ENCODE data around the gene LIMCH1.
"Not testable (repeated sequence)": the region's sequence is repeated elsewhere in the genome, so short reads cannot be mapped to it uniquely, and the experiment has no call there.

The LIMCH1 gene, protein sequence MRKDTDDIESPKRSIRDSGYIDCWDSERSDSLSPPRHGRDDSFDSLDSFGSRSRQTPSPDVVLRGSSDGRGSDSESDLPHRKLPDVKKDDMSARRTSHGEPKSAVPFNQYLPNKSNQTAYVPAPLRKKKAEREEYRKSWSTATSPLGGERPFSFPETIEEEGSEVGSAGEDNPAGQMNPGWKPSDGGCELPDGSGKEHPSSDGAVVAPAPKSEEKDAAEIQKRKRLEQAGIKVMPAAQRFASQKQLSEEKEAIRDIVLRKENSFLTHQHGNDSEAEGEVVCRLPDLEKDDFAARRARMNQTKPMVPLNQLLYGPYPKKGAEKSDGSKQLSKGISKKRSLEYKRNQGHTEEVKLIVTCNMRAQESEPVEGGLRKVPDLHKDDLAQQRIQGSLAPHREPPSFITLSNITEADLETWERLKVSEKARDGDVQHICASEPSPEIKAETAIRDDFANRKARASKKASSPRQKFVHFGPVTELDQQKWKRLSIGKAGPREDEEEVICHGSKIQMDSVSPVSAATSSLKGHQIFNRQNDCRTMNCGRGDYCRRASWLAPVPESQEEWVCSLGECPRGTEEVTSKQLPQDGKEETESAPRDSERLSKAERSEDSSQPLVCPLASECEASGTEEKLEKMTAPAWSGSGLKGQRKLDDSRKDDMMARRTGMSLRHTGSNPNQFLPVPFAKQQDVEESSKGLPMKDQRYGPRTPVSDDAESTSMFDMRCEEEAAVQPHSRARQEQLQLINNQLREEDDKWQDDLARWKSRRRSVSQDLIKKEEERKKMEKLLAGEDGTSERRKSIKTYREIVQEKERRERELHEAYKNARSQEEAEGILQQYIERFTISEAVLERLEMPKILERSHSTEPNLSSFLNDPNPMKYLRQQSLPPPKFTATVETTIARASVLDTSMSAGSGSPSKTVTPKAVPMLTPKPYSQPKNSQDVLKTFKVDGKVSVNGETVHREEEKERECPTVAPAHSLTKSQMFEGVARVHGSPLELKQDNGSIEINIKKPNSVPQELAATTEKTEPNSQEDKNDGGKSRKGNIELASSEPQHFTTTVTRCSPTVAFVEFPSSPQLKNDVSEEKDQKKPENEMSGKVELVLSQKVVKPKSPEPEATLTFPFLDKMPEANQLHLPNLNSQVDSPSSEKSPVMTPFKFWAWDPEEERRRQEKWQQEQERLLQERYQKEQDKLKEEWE (N-terminal part only)

DNA sequence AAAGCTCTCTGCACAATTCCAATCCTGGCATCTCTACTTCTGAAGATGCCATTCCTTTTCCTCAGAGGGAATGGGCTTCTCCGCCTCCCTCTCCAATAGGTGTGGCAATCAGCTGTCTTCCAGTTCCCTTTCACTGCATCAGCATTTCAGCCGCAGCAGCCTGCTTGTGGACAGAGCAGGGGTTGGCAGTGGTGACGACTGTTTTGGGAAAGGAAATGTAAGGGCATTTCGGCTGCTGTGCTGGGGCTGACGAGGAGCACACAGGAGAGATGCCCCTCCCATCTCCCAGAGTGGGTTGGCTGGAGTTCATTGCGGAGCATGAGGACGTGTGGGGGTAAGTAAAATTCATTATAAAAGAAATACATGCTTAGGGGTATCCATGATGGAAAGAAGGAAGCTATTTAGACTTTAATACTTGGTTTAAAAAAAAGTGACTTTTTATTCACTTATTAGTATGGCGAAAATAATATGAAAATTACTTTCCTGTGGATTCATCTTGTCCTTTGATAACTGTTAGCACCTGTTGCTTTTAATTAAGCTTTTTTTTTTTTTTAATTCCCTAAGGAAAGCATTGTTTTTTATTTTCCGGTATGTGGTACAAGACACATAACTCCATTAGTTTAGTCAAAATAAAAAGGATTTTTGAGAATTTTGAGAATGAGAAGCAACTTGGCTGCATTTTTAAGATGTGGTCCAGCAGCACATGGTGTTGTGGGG, at the start of gene LIMCH1:
TSS of gene LIMCH1 (plus strand) at position 141 of the 717 bp plus-strand sequence. CDS start 67,839 bp downstream, outside the sequence.
- DNase-seq (ENCODE audit: insufficient read length, low spot score) = no peak
- FAIRE-seq = no peak

DNA sequence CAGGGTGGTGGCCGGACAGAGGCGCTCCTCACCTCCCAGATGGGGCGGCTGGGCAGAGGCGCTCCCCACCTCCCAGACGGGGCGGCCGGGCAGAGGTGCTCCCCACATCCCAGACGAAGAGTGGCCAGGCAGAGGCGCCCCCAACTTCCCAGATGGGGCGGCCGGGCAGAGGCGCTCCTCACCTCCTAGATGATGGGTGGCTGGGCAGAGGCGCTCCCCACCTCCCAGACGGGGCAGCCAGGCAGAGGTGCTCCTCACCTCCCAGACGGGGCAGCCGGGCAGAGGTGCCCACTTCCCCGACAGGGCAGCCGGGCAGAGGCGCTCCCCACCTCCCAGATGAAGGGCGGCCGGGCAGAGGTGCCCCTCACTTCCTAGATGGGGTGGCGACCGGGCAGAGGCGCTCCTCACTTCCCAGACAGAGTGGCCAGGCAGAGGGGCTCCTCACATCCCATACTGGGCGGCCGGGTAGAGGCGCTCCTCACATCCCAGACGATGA, 46.8 kb upstream of the LIMCH1 start:
- DNase-seq (ENCODE audit: insufficient read length, low spot score); FAIRE-seq: not testable (repeated sequence)

DNA sequence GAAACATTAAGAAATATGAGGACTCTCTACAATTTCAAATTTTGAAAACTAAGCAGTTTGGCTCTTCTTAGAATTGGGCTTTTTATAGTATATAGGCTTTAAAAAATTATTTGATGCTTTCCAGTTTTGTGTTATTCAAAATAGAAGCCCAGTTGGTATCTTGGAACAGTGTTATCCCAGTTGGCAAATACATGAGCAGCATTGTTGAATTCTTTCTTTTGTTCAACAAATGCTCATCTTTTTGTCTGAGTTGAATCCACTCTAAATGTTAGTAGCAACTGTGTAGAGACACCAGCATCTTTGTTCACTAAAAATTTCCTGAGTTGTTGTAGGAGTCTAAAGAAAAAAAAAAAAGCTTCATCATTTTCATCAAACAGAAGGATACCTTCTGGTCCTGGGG, 41.0 kb upstream of the LIMCH1 start:
- no peak for FAIRE-seq

DNA sequence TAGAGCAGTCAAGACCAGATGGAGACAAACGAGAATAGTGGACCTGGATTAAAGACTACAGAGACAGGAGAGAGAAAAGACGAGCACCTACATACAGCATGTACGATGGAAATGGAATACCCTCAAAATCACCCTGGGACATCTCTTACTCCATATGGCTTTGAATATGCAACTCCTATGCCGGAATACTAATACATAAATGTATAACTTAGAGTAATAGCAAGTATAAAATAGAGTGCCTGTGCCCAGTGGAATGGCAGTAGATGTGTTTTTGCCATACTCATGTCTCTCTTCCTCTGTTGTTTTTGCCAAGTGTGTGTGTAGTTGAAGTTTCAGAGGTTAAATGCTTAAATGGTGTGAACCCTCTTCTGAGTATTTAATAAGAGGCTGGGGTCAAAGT, 39.8 kb upstream of the LIMCH1 start:
- DNase-seq (ENCODE audit: insufficient read length, low spot score) = no peak
- FAIRE-seq = no peak

More for the DNA sequence above, 41.0 kb upstream of the LIMCH1 start:
- DNase-seq (ENCODE audit: insufficient read length, low spot score) = no peak

DNA sequence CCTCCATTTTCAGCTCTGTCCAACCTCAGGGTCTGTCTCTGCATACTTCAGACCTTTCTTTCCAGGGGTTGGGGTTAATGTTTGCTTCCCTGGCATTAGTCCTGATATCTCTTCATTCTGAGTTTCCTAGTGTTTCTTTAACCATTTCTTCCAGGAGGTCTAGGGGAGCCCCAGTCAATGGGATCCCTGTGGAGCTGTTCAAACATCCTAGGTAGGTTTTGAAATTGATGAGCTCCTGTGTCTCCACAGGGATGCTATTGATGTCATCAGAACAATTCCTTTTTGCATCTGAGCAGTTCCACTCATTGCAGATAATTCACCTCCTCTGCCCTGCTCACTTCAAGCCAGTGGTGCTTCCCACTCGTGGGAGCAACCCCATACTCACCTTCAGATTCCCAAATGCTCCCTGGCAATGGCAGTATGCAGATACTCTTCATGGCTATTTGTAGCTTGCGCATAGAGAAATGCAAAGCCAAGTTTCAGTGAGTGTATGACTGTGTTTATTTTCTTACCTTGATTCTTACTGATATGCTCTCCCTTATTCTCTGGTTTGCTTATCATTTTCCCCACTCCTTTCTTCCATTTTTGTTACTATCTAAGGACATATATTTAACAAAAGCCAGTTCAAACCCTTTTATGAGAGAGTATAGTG, 33.7 kb upstream of the LIMCH1 start:
- no peak for DNase-seq (ENCODE audit: insufficient read length, low spot score)
- no peak for FAIRE-seq

DNA sequence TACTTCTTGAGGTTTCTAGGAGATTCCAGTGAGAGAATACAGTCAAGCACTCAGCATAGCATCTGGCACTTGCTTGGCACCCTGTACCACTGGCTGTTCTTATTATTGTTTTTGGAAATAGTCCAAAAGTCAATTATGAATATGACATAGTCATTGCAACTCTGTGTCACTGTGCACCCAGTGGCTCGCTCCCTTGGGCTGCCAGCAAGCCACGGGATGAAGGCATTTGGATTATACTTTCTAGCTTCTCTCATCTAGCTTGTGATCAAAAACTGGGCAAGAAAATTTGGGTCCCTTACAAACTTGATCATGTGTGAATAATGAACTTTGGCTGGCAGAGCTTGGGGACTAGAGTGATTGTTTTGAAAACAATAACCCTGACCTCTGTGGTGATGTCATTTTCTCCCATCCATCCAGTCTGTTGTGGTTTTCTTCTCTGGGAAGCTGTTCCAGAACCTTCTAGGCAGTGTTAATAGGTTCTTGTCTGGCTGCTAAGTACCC, 32.7 kb upstream of the LIMCH1 start:
- DNase-seq (ENCODE audit: insufficient read length, low spot score) = no peak
- no peak for FAIRE-seq

DNA sequence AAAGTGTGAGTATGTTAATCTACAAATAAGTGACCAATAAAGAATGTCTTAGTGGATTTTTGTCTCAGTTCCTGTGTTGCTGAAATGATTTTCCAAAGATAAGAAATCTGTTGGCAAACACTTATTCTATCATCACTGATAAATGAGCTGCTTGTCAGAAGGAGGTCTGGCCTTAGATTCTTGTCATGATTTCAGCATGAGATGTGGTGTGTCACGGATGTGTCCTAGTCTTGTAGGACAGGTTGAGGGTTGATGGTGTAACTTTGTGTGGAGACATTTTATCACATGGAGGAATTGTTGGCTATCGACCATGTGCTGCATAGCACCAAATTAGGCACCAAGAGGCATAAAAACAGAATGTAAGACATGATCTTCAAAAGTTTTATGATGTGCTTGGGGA, 31.8 kb upstream of the LIMCH1 start:
- no peak for FAIRE-seq
- DNase-seq (ENCODE audit: insufficient read length, low spot score) = no peak

DNA sequence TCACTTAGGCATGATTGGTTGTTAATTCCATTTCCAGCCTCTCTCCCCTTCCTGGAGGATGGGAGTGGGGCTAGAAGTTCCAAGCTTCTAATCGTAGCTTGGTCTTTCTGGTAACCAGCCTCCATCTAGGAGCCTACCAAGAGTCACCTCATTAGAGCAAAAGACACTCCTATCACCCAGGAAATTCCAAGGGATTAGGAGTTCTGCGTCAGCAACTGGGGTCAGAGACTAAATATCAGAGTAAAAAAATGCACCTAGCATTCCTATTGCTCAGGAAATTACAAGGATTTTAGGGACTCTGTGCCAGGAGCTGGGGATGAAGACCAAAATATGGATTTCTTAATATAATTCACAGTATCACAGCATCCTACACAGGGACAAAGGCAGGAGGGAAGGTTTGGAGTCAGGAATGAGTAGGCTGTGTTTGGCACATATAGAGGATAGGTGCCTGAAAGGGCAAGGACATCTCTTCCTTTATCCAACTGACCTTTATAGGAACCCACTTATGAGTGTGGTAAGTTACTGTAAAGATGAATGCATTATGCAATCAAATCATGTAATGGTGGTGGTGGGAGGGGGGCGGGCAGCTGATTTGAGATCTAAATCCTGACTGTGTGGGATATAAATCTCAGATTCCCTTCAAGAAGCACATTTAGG, 30.5 kb upstream of the LIMCH1 start:
- FAIRE-seq = no peak
- no peak for DNase-seq (ENCODE audit: insufficient read length, low spot score)

DNA sequence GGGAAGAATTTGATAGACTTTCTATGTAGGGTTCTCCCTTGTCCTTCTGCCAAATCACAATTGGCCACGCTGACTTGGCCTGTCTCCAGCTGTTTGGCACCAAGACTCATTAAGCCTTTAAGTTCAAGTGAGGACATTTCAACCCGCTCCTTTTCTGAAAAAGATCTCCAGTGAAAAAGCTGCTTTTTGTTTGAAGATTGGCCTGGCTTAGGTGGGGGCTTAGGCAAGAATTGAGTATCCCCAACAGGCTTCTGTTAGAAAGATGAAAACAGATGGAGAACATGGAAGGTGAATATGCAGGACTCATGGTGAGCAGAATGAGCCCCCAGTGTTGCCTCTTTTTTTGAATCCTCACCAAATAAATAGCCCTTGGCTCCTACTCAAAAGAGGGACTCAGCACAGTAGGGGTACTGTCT, 28.5 kb upstream of the LIMCH1 start:
- no peak for DNase-seq (ENCODE audit: insufficient read length, low spot score)

DNA sequence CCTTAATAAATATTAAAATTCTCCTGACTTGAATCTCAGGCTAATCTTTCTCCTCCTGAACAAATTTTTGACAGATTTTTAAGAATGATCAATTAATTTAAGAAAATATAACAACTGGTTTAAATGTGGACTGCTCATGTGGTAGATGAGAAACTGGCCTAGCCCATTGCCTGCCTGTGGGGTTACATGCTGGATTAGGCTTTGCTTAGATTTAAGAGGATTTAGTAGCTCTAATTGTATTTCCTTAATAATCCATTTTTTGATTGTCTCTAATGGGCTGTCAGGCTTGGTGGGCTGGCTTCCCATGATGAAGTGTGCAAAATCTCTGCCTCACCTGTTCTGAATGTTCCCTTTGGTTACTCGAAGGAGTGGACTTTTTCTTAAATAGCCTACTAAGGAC, 27.8 kb upstream of the LIMCH1 start:
- no peak for DNase-seq (ENCODE audit: insufficient read length, low spot score)
- FAIRE-seq = no peak

More for the DNA sequence above, 28.5 kb upstream of the LIMCH1 start:
- FAIRE-seq = no peak

DNA sequence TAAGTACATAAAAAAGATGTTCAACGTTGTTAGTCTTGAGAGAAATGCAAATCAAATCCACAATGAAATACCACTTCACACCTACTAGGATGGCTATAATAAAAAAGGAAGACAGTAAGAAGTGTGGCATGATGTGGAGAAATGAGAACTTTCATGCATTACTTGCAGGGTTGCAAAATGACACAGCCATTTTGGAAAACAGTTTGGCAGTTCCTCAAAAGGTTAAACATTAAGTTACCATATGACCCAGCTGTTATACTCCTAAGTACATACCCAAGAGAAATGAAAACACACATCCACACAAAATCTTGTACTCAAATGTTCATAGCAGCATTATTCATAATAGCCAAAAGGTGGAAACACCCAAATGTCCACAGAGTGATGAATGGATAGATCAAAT, 25.8 kb upstream of the LIMCH1 start:
- DNase-seq (ENCODE audit: insufficient read length, low spot score) (no peak), FAIRE-seq (no peak)

DNA sequence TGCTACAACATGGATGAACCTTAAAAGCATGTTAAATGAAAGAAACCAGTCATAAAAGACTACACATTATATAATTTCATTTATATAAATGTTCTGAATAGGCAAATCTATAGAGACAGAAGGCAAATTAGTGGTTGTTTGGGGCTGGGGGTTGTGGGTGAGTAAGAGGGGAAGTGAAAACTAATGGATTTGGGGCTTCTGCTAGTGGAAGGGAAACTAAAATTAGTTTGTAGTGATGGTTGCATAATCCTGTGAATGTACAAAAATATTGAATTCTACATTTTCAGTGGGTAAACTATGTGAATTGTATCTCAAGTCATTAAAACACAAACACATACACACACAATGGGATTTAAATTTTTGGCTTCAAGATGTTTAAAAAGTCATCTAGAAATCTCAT, 25.4 kb upstream of the LIMCH1 start:
- FAIRE-seq = no peak
- DNase-seq (ENCODE audit: insufficient read length, low spot score) = no peak

DNA sequence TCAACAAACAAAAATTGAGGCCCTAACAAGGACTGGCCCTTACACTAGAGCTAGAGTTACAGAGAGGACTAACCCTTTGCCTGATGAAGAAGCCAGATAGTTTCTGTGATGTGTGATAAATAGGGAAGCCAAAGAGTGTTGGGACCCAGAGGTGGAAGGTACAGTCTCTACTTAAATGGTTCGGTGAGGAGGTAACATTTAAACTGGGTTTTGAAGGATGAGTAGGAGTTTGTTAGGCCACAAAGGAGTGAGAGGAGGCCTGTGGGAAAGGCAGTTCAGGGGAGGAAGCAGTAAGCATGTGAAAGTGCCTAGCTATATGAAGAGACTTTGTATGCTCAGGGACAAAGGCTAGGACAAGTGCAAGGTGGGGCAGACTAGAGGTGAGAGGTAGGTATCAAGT, 23.8 kb upstream of the LIMCH1 start:
- DNase-seq (ENCODE audit: insufficient read length, low spot score) = no peak
- FAIRE-seq = no peak

DNA sequence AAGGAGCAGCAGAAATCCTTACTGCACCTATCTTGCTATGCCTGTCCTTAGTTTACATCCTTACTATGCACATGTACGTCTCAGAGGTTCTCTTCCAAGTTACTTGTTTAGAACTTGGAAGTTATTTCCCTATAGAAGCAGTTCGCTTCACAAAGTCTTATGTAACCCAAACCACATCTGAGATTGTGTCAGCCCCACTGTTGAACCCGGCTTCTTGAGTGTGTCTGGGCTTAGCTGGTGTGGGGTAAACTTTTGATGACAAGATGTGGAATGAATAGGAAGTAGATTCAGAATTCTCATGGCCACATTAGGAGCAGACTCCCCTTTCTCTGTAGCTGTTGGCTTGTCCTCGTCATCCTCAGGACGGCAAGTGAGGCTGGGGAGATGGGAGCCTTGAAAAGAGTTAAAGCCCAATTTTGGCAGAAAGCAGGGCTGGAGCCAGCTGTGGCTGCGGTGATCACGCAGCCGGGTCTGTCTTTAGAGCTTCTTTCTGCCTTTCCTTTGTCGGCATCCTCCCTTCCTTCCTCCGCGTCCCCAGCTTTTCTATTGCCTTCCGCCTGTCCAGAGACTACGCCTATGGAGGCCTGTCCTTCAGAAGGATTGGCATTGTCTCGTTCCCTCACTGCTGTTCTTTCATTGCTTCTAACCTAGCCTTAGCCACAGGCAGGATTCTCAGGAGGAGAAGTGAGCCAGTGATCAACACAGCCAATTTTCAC, 23.0 kb upstream of the LIMCH1 start:
- DNase-seq (ENCODE audit: insufficient read length, low spot score) (no peak), FAIRE-seq (no peak)

DNA sequence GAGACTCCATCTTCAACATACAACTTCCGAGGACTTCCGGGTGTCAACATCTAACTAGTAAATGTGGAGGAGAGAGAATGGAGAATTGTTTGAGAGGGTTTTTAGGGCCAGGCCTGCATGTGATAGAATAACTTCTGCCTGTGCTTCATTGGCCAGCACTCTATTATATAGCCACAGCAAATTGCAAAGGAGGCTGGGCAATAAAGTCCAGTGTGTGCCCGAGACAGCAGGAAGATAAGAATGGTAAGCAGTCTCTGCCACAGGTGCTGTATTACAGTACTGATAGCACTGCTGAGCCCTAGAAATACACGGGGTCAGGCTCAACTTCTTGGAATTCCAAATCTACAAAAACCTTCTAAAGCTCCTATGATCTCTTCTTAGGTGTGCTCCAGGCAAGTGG, 20.8 kb upstream of the LIMCH1 start:
- FAIRE-seq (no peak), DNase-seq (ENCODE audit: insufficient read length, low spot score) (no peak)

DNA sequence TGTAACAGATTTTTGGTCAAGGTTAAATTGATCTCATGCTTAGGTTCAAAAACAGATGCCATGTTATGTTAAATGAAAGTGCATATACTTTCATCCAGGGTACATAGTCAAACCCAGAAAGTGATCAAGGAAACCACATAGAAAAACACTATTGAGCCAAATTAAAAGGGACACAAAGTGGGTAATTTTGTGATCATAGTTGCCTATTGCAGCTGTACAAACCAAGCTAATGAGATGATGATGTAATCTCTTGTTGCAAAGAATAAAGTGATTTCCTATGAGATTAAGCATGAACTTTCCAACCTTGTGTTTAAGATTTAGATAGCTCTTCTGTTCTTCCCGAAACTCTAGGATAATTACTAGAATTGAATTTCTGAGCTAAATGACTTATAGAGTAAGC, 20.2 kb upstream of the LIMCH1 start:
- FAIRE-seq = no peak
- no peak for DNase-seq (ENCODE audit: insufficient read length, low spot score)

DNA sequence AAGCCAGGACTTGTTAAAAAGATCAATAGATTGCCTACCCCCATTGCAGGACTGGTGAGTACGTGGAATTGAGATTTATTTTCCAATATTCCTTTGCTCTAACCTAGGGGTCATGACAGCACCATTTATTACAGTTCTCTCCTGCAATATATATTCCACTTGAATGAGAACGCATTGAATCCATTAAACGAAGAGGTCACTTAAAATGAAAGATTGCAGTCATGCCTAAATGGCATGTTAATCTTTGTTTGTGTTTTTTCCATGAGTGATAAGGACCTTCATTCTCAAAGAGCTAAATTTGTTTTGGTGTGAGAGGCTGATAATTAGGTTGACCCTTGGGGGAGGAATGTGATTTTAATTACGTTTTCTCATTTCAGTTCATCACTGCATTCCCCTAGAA, 13.5 kb upstream of the LIMCH1 start:
- DNase-seq (ENCODE audit: insufficient read length, low spot score) (no peak), FAIRE-seq (no peak)

DNA sequence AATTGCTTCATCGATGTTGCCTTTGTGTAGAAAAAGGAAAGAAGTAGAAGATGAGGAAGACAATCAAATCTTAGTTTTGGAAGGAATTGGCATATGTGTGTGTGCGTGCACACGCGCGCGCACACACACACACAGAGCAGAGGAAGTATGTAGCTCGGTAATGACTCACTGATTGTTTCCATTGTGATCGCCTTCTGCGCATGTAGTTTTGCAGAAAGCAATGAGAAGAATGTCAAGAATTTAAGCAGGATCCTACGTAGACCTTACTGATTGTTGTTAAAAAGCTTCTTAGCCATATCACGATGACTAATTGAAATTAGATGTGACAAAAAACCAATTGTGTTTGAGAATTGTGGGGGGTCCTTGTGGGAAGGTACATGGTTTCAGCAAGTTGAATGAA, 12.8 kb upstream of the LIMCH1 start:
- no peak for DNase-seq (ENCODE audit: insufficient read length, low spot score)
- FAIRE-seq = no peak
